OCI-LY1 (cell line): Measurements from ENCODE around the gene CD27.
"Not testable (repeated sequence)": the region's sequence is repeated elsewhere in the genome, so short reads cannot be mapped to it uniquely, and the experiment has no call there.

Experiments
- H2AFZ ChIP-seq: fragments of 200-600 bp; sonication (generic), shearing (Covaris generic); 2 replicates; pipeline ENCODE4 v1.6.0; 2014; ENCODE audit warnings: antibody characterized with exemption, mild to moderate bottlenecking, low read length
- H3F3A ChIP-seq: fragments of 200-600 bp; sonication (generic), shearing (Covaris generic); 2 replicates; pipeline ENCODE4 v1.6.0; 2014; ENCODE audit warnings: mild to moderate bottlenecking, antibody characterized with exemption, low read length, moderate library complexity; ENCODE audit not compliant: insufficient read depth
- H3K27ac ChIP-seq: fragments of 200-600 bp; sonication (generic); 2 replicates; pipeline ENCODE4 v1.5.1; 2014; ENCODE audit warnings: low read length, mixed run types, mild to moderate bottlenecking, low read depth; ENCODE audit not compliant: poor library complexity, severe bottlenecking
- H3K27me3 ChIP-seq: fragments of 200-600 bp; sonication (generic); 2 replicates; pipeline ENCODE4 v1.6.0; 2014; ENCODE audit warnings: antibody characterized with exemption, mild to moderate bottlenecking, low read length, moderate library complexity; ENCODE audit not compliant: insufficient read depth
- H3K36me3 ChIP-seq: fragments of 200-600 bp; sonication (generic); 2 replicates; pipeline ENCODE4 v1.6.1; 2014; ENCODE audit warnings: mild to moderate bottlenecking, antibody characterized with exemption, low read length, moderate library complexity, mixed read lengths; ENCODE audit not compliant: insufficient read depth
- H3K4me1 ChIP-seq: fragments of 200-600 bp; sonication (generic); 2 replicates; pipeline ENCODE4 v1.5.1; 2014; ENCODE audit warnings: mild to moderate bottlenecking, low read length, moderate library complexity; ENCODE audit not compliant: insufficient read depth, severe bottlenecking
- H3K4me2 ChIP-seq: fragments of 200-600 bp; sonication (generic), shearing (Covaris generic); 2 replicates; pipeline ENCODE4 v1.6.1; 2014; ENCODE audit warnings: low read length
- H3K4me3 ChIP-seq: fragments of 200-600 bp; sonication (generic); 2 replicates; pipeline ENCODE4 v1.5.1; 2014; ENCODE audit warnings: low read length, low read depth, mild to moderate bottlenecking, mixed read lengths; ENCODE audit not compliant: poor library complexity, severe bottlenecking
- H3K79me2 ChIP-seq: fragments of 200-600 bp; shearing (Covaris generic); 2 replicates; pipeline ENCODE4 v1.6.1; 2016; ENCODE audit warnings: mixed run types, low read length, mixed read lengths; ENCODE audit not compliant: insufficient read depth
- H3K9ac ChIP-seq: fragments of 200-600 bp; sonication (generic), shearing (Covaris generic); 2 replicates; pipeline ENCODE4 v1.6.1; 2014; ENCODE audit warnings: mild to moderate bottlenecking, low read length, mixed read lengths
- H3K9me2 ChIP-seq: fragments of 200-600 bp; sonication (generic), shearing (Covaris generic); 2 replicates; pipeline ENCODE4 v1.6.1; 2014; ENCODE audit warnings: low read depth, mild to moderate bottlenecking, low read length, mixed read lengths
- H3K9me3 ChIP-seq: fragments of 200-600 bp; shearing (Covaris generic); 2 replicates; pipeline ENCODE4 v1.6.1; 2014; ENCODE audit warnings: low read length, mixed read lengths
- H4K20me1 ChIP-seq: fragments of 200-600 bp; sonication (generic), shearing (Covaris generic); 2 replicates; pipeline ENCODE4 v1.6.0; 2016; ENCODE audit warnings: mild to moderate bottlenecking, low read length; ENCODE audit not compliant: insufficient read depth
- EZH2 ChIP-seq: fragments of 200-600 bp; sonication (generic), shearing (Covaris generic); IDR thresholded peaks from 2 replicates; pipeline ENCODE4 v1.8.0; 2017; ENCODE audit warnings: borderline replicate concordance, mixed run types, mild to moderate bottlenecking, antibody characterized with exemption, low read length, moderate library complexity, mixed read lengths
- TF ChIP-seq, protein P1 (sequence below): fragments of 200-600 bp; sonication (generic), shearing (Covaris generic); IDR thresholded peaks from 2 replicates; pipeline ENCODE4 v1.5.1; 2017; ENCODE audit warnings: mild to moderate bottlenecking, antibody characterized with exemption, low read length, moderate library complexity, mixed read lengths

The CD27 gene

DNA sequence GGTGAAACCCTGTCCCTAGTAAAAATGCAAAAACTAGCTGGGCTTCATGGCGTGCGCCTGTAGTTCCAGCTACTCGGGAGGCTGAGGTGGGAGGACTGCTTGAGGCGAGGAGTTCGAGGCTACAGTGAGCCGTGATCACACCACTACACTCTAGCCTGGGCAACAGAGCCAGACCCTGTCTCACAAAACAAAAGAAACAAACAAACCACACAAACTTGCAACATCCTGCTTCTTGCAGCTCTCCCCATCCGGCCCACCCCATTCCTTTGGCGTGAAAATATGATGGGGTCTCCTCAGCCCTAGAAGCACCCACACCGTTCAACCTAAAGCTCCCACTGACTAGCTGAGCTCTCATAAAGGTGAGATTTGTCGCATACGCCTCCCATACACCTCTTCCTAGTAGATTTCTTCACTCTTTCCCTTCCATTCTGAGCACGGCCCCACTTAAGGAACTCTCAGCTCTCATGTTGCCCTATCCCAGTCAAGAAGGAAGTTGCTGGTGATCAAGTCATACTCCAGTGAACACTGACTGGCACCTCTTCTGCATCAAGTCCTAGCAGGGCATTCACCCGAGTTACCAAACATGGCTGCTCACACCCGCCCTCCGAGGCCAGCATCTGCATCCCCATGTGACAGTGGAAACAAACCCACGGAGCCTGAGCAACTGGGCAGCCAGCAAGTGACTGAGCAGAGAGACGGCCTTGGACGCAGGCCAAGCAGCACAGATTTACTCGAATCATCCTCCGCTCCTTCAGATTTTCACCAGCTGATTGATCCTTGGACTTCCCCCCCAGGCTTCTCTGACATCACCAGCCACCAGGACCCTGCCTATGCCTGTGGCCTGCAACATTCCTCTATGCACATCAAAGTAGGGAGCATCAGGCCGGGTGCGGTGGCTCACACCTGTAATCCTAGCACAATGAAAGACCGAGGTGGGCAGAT lies 18.9 kb upstream of the CD27 start:
- H3K9me2 ChIP-seq: no peaks in the 10 kb centered on the region
- no peak overlapping the region for H2AFZ ChIP-seq
- H3K36me3 ChIP-seq: no peaks in the 10 kb centered on the region
- H3F3A ChIP-seq: peaks cover 8% of the 10 kb centered on the region; the same call in 1 of the 2 replicates
- no peaks in the 10 kb centered on the region for H4K20me1 ChIP-seq
- H3K9me3 ChIP-seq: no peaks in the 10 kb centered on the region
- peak overlapping the region; percentile 67 for H3K4me2 ChIP-seq
- peak overlapping the region; percentile 70 for H3K9ac ChIP-seq
- H3K79me2 ChIP-seq: no peaks in the 10 kb centered on the region
- TF ChIP-seq EZH2: no peak
- TF ChIP-seq, protein P1, sequence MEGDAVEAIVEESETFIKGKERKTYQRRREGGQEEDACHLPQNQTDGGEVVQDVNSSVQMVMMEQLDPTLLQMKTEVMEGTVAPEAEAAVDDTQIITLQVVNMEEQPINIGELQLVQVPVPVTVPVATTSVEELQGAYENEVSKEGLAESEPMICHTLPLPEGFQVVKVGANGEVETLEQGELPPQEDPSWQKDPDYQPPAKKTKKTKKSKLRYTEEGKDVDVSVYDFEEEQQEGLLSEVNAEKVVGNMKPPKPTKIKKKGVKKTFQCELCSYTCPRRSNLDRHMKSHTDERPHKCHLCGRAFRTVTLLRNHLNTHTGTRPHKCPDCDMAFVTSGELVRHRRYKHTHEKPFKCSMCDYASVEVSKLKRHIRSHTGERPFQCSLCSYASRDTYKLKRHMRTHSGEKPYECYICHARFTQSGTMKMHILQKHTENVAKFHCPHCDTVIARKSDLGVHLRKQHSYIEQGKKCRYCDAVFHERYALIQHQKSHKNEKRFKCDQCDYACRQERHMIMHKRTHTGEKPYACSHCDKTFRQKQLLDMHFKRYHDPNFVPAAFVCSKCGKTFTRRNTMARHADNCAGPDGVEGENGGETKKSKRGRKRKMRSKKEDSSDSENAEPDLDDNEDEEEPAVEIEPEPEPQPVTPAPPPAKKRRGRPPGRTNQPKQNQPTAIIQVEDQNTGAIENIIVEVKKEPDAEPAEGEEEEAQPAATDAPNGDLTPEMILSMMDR: no peak
- H3K27ac ChIP-seq: peak overlapping the region; percentile 100
- peaks cover 72% of the 10 kb centered on the region for H3K4me1 ChIP-seq
- no peaks in the 10 kb centered on the region for H3K27me3 ChIP-seq
- peak overlapping the region; percentile 38 for H3K4me3 ChIP-seq

DNA sequence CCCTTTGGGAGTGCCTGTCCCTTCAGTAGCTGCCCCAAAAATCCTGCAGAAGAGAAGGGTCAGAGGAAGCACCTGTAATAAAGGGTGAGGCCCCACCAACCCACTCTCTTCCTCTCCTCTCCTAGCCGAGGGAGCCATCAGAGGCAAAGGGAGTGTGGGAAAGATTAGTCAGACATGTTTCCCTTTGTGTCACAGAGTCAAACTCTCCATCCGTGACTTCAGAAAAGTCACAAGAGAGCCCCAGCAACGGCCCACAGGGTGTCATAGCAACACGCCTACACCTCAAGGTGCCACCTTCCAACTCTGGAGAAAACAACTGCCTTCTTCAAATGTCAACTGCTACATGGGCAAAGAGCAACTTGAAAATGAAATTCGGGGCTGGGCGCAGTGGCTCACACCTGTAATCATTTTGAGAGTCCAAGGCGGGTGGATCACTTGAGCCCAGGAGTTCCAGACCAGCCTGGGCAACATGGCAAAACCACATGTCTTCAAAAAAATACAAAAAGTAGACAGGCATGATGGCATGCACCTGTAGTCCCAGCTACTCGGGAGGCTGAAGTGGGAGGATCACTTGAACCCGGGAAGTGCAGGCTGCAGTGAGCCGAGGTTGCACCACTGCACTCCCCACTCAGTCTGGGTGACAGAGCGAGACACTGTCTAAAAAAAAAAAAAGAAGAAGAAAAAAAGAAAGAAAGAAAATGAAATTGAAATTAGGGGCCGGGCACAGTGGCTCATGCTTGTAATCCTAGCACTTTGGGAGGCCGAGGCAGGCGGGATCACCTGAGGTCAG lies 17.7 kb upstream of the CD27 start:
- Histone ChIP-seq H2AFZ (no peak overlapping the region), H3K27ac (peak overlapping the region; percentile 100), H3K4me1 (peaks cover 84% of the 10 kb centered on the region), H3K9me3 (no peaks in the 10 kb centered on the region), H4K20me1 (no peaks in the 10 kb centered on the region), H3K36me3 (no peaks in the 10 kb centered on the region), H3K4me2 (peak overlapping the region; percentile 67), H3K4me3 (peak overlapping the region; percentile 38), H3K27me3 (no peaks in the 10 kb centered on the region), H3K9ac (peak overlapping the region; percentile 70), H3K9me2 (no peaks in the 10 kb centered on the region), H3K79me2 (no peaks in the 10 kb centered on the region), H3F3A (peaks cover 8% of the 10 kb centered on the region; the same call in 1 of the 2 replicates)
- TF ChIP-seq, protein P1: no peak
- TF ChIP-seq EZH2: no peak

DNA sequence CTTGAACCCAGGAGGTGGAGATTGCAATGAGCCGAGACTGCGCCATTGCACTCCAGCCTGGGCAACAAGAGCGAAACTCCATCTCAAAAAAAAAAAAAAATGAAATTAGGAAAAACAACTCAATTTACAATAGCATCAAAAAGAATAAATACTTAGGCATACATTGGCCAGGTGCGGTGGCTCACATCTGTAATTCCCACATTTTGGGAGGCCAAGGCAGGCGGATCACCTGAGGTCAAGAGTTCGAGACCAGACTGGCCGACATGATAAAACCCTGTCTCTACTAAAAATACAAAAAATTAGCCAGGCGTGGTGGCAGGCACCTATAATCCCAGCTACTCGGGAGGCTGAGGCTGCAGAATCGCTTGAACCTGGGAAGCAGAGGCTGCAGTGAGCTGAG lies 17.0 kb upstream of the CD27 start:
- Histone ChIP-seq H3K4me2 (peak overlapping the region; percentile 67), H3K27ac (peak overlapping the region; percentile 100), H3K9ac (peak overlapping the region; percentile 70; the same call in 1 of the 2 replicates), H3K4me1 (peaks cover 91% of the 10 kb centered on the region), H3K4me3 (peak overlapping the region; percentile 38)
- H3K9me3 ChIP-seq, H3K9me2 ChIP-seq, H3K27me3 ChIP-seq, H2AFZ ChIP-seq, H4K20me1 ChIP-seq, H3K79me2 ChIP-seq, H3F3A ChIP-seq, H3K36me3 ChIP-seq: not testable (repeated sequence)
